Measurements from ENCODE around the gene KCNK17.

The KCNK17 gene

GRCh38 chr6:39263303-39264037 is 50.7 kb downstream of the KCNK17 start:
- no peak for FAIRE-seq

- FAIRE-seq: no peak
These were observed 52.5 kb downstream of the KCNK17 start for GRCh38 chr6:39261751-39262150.

- no peak for FAIRE-seq
These were observed 53.3 kb downstream of the KCNK17 start for GRCh38 chr6:39260953-39261352.

- FAIRE-seq: no peak
These were observed 53.8 kb downstream of the KCNK17 start for GRCh38 chr6:39260456-39260855.

- FAIRE-seq: no peak
These were observed 57.8 kb downstream of the KCNK17 start for GRCh38 chr6:39256294-39256940.

GRCh38 chr6:39254999-39255535 is 59.2 kb downstream of the KCNK17 start:
- FAIRE-seq: no peak

- FAIRE-seq: no peak
These were observed 62.8 kb downstream of the KCNK17 start for GRCh38 chr6:39251406-39251805.

- no peak for FAIRE-seq
These were observed 63.7 kb downstream of the KCNK17 start for GRCh38 chr6:39250507-39250906.

- no peak for FAIRE-seq
These were observed 64.9 kb downstream of the KCNK17 start for GRCh38 chr6:39249278-39249677.

All from TTC549 (cell line).